ENCODE results near the gene ZMIZ2. TPM values are rescaled to one million over a fixed set of nuclear protein-coding genes. Genes with fewer than 3 reads are reported as not detected.

The ZMIZ2 gene
- total and polyA plus RNA-seq, 2 of the 8 experiments (the other 6 are each of a cell fraction or from before 2014, with no cell fraction given), result 24.4 to 66.4 TPM

DNA sequence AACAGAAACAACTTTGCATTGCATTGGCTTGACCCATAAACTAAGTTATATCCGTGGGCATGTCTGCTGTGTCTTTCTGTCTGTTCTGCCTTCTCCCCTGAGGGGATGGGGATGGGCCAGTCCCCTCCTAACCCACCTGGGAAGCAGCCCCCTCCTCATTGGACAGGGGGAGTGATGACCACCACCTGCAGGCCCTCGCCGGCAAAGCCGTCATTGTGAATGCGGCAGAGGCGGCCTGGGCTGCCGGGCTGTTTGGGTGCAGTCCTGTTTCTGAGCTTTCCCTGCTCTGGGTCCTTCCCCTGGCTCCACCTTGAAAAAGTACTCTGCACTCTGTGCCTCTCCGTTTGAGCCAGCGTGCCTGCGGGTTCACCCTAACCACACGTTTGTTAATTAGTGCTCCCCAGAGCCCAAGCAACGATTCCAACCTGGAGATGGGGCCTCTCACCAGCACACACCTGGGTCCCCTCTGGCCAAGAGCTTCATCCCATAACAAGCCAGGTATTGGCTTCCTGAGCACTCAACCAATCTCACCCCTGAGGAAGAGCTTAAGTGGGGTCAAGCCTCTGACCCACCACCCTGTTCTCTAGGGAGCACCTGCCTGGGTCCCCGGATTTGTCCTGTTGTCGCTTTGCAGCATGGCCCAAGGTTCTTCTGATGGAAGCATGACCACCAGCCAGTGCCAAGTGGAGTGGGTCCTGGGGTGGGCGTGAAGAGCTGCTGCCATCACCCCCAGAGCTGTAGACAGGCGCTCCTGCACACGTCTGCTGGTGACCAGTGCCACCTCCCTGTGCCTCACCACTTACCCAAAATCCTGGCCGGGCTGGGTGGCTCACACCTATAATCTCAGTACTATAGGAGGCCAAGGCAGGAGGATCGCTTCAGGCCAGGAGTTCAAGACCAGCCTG, 39.4 kb upstream of the ZMIZ2 start (continued):
- TF ChIP-seq, protein P1, sequence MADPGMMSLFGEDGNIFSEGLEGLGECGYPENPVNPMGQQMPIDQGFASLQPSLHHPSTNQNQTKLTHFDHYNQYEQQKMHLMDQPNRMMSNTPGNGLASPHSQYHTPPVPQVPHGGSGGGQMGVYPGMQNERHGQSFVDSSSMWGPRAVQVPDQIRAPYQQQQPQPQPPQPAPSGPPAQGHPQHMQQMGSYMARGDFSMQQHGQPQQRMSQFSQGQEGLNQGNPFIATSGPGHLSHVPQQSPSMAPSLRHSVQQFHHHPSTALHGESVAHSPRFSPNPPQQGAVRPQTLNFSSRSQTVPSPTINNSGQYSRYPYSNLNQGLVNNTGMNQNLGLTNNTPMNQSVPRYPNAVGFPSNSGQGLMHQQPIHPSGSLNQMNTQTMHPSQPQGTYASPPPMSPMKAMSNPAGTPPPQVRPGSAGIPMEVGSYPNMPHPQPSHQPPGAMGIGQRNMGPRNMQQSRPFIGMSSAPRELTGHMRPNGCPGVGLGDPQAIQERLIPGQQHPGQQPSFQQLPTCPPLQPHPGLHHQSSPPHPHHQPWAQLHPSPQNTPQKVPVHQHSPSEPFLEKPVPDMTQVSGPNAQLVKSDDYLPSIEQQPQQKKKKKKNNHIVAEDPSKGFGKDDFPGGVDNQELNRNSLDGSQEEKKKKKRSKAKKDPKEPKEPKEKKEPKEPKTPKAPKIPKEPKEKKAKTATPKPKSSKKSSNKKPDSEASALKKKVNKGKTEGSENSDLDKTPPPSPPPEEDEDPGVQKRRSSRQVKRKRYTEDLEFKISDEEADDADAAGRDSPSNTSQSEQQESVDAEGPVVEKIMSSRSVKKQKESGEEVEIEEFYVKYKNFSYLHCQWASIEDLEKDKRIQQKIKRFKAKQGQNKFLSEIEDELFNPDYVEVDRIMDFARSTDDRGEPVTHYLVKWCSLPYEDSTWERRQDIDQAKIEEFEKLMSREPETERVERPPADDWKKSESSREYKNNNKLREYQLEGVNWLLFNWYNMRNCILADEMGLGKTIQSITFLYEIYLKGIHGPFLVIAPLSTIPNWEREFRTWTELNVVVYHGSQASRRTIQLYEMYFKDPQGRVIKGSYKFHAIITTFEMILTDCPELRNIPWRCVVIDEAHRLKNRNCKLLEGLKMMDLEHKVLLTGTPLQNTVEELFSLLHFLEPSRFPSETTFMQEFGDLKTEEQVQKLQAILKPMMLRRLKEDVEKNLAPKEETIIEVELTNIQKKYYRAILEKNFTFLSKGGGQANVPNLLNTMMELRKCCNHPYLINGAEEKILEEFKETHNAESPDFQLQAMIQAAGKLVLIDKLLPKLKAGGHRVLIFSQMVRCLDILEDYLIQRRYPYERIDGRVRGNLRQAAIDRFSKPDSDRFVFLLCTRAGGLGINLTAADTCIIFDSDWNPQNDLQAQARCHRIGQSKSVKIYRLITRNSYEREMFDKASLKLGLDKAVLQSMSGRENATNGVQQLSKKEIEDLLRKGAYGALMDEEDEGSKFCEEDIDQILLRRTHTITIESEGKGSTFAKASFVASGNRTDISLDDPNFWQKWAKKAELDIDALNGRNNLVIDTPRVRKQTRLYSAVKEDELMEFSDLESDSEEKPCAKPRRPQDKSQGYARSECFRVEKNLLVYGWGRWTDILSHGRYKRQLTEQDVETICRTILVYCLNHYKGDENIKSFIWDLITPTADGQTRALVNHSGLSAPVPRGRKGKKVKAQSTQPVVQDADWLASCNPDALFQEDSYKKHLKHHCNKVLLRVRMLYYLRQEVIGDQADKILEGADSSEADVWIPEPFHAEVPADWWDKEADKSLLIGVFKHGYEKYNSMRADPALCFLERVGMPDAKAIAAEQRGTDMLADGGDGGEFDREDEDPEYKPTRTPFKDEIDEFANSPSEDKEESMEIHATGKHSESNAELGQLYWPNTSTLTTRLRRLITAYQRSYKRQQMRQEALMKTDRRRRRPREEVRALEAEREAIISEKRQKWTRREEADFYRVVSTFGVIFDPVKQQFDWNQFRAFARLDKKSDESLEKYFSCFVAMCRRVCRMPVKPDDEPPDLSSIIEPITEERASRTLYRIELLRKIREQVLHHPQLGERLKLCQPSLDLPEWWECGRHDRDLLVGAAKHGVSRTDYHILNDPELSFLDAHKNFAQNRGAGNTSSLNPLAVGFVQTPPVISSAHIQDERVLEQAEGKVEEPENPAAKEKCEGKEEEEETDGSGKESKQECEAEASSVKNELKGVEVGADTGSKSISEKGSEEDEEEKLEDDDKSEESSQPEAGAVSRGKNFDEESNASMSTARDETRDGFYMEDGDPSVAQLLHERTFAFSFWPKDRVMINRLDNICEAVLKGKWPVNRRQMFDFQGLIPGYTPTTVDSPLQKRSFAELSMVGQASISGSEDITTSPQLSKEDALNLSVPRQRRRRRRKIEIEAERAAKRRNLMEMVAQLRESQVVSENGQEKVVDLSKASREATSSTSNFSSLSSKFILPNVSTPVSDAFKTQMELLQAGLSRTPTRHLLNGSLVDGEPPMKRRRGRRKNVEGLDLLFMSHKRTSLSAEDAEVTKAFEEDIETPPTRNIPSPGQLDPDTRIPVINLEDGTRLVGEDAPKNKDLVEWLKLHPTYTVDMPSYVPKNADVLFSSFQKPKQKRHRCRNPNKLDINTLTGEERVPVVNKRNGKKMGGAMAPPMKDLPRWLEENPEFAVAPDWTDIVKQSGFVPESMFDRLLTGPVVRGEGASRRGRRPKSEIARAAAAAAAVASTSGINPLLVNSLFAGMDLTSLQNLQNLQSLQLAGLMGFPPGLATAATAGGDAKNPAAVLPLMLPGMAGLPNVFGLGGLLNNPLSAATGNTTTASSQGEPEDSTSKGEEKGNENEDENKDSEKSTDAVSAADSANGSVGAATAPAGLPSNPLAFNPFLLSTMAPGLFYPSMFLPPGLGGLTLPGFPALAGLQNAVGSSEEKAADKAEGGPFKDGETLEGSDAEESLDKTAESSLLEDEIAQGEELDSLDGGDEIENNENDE (IDR thresholded peaks at IDR 0.05; ENCODE audit: insufficient replicate concordance, low read length), result no peak
- TF ChIP-seq, protein P2, sequence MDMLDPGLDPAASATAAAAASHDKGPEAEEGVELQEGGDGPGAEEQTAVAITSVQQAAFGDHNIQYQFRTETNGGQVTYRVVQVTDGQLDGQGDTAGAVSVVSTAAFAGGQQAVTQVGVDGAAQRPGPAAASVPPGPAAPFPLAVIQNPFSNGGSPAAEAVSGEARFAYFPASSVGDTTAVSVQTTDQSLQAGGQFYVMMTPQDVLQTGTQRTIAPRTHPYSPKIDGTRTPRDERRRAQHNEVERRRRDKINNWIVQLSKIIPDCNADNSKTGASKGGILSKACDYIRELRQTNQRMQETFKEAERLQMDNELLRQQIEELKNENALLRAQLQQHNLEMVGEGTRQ (IDR thresholded peaks at IDR 0.05; ENCODE audit: low read length), result no peak
- TF ChIP-seq, protein P3, sequence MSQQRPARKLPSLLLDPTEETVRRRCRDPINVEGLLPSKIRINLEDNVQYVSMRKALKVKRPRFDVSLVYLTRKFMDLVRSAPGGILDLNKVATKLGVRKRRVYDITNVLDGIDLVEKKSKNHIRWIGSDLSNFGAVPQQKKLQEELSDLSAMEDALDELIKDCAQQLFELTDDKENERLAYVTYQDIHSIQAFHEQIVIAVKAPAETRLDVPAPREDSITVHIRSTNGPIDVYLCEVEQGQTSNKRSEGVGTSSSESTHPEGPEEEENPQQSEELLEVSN (IDR thresholded peaks at IDR 0.05), result no peak
- TF ChIP-seq SP2 (IDR thresholded peaks at IDR 0.05; ENCODE audit: low read length), result no peak
- TF ChIP-seq GABPA (IDR thresholded peaks at IDR 0.05; ENCODE audit: borderline replicate concordance, insufficient read depth, low read length), result no peak
- no peak for TF ChIP-seq RBBP5 (IDR thresholded peaks at IDR 0.05; ENCODE audit: borderline replicate concordance, low read depth, low read length)
- TF ChIP-seq NRF1 (IDR thresholded peaks at IDR 0.05; ENCODE audit: low read depth, low read length), result no peak

All from H1 (cell line).